Fibroblast of lung (primary cell): Measurements from ENCODE around the gene TASOR.

Experiments
- EZH2 ChIP-seq: IDR thresholded peaks from 2 replicates; pipeline ENCODE4 v1.5.1; 2012; ENCODE audit warnings: low read length, control low read depth, mild to moderate bottlenecking; ENCODE audit errors: missing control alignments
- TF ChIP-seq, protein P1 (sequence below), 2 donors: IDR thresholded peaks in 1 of 2; conservative IDR thresholded peaks in 1 of 2; 1 replicate in 1 of 2; 2 replicates in 1 of 2; pipeline ENCODE4 v1.5.1; 2011 to 2012; ENCODE audit warnings: low read length in 2 of 2, control low read depth in 1 of 2, inconsistent platforms in 1 of 2, low read depth in 1 of 2, mild to moderate bottlenecking in 1 of 2

DNA sequence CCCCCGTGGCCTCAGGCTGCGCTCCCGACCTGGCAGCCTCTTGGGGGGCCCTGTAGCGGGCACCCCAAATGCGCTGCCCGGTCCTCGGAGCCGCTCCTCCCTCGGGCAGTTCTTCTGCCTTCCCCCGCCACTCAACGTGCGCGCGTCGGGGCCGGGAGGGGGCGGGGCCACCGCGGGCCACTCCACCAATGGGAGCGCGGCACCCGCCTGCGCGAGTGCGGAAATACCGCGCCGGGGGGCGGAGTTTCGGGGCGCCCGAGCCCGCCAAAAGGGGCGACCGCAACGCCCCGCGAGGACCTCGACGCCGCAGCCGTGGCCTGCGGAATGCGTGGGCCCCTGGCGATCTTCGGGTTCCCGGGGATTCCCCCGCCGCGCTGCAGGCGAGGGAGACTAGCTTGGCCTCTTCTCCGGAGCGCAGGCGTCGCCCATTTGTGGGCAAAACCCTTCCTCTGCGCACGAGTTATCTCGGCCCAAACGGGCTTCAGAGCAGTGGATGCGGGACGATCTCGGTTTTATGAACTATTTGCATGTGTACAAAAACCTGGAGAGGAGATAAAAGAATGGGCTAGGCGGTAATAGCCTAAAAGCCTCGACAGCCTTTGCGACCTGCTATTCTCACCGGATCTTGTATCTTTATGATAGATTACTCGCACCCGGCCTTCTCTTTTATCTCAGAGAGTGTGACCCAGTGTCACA lies at the start of gene TASOR:
- TF ChIP-seq, protein P1, sequence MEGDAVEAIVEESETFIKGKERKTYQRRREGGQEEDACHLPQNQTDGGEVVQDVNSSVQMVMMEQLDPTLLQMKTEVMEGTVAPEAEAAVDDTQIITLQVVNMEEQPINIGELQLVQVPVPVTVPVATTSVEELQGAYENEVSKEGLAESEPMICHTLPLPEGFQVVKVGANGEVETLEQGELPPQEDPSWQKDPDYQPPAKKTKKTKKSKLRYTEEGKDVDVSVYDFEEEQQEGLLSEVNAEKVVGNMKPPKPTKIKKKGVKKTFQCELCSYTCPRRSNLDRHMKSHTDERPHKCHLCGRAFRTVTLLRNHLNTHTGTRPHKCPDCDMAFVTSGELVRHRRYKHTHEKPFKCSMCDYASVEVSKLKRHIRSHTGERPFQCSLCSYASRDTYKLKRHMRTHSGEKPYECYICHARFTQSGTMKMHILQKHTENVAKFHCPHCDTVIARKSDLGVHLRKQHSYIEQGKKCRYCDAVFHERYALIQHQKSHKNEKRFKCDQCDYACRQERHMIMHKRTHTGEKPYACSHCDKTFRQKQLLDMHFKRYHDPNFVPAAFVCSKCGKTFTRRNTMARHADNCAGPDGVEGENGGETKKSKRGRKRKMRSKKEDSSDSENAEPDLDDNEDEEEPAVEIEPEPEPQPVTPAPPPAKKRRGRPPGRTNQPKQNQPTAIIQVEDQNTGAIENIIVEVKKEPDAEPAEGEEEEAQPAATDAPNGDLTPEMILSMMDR (conservative IDR thresholded peaks at IDR 0.05 in 1 of 2, IDR thresholded peaks at IDR 0.05 in 1 of 2; ENCODE audit: low read depth in 1 of 2, low read length in 2 of 2) = no peak
- no peak for TF ChIP-seq EZH2
